ENCODE measurements around the gene NFATC2IP. TPM values are rescaled to one million over a fixed set of nuclear protein-coding genes. Genes with fewer than 3 reads are reported as not detected.

Gene NFATC2IP
- total and polyA plus RNA-seq, 10 of the 15 experiments (the other 5 are each of a cell fraction or from before 2014, with no cell fraction given) = 12.2 to 93.9 (median 46.9) TPM

DNA sequence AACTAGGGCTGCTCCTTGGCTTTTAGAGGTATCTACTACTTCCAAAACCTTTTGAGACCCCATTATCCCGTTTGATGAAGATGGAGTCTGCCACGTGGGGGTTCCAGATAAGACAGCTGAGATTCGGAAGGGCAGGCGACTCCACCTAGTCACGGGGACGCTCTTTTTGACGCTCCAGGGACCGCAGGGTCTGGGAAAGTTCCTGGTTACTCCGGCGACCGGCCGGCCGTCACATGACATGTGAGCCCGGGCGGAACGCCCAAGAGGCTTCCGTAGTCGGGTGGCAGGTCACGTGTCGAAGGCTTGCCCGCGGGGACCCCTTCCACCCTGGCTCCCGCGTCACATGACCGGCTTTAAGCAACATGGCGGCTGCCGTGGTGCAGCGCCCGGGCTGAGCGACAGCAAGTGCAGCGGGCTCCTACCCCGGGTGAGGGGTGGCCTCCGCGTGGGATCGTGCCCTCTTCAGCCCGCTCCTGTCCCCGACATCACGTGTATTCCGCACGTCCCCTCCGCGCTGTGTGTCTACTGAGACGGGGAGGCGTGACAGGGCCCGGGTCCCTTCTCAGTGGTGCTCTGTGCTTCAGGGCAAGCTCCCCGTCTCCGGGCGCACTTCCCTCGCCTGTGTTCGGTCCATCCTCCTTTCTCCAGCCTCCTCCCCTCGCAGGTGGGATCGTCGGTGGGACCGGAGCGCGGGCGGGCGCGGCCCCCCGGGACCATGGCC lies 23.9 kb downstream of the NFATC2IP start, which contains the start of gene SPNS1 (continued):
- peak; percentile 92 for TF ChIP-seq POLR2A (IDR thresholded peaks at IDR 0.05; ENCODE audit: low read depth, low read length)
- TF ChIP-seq CTCF (IDR thresholded peaks at IDR 0.05 in 2 of 3, conservative IDR thresholded peaks at IDR 0.05 in 1 of 3; ENCODE audit: control insufficient read depth in 2 of 3, extremely low read depth in 1 of 3, insufficient read depth in 1 of 3, low read depth in 3 of 3, low read length in 3 of 3) = no peak
- TF ChIP-seq HDAC2 (IDR thresholded peaks at IDR 0.05) = peak; percentile 84; the same call in 1 of the 2 replicates
- peak; percentile 58; the same call in 1 of the 2 replicates for TF ChIP-seq ZNF207 (IDR thresholded peaks at IDR 0.05; ENCODE audit: borderline replicate concordance)
- TF ChIP-seq SP1 (IDR thresholded peaks at IDR 0.05; ENCODE audit: low read depth, low read length) = peak; percentile 75
- peak; percentile 95 for TF ChIP-seq TAF1 (IDR thresholded peaks at IDR 0.05; ENCODE audit: borderline replicate concordance, low read depth, low read length)
- TF ChIP-seq SMAD1 (IDR thresholded peaks at IDR 0.05; ENCODE audit: low read depth, partially characterized antibody) = no peak
- peak; percentile 89 for TF ChIP-seq LARP7 (IDR thresholded peaks at IDR 0.05)
- TF ChIP-seq, protein P1, sequence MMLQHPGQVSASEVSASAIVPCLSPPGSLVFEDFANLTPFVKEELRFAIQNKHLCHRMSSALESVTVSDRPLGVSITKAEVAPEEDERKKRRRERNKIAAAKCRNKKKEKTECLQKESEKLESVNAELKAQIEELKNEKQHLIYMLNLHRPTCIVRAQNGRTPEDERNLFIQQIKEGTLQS (IDR thresholded peaks at IDR 0.05; ENCODE audit: borderline replicate concordance, extremely low read depth, low read depth, low read length) = peak; percentile 99
- no peak for TF ChIP-seq SUPT20H (IDR thresholded peaks at IDR 0.05; ENCODE audit: borderline replicate concordance, control insufficient read depth, low read depth, low read length)
- TF ChIP-seq ZNF622 (IDR thresholded peaks at IDR 0.05) = no peak
- TF ChIP-seq GABPA (IDR thresholded peaks at IDR 0.05; ENCODE audit: low read depth) = no peak
- peak; percentile 72 for TF ChIP-seq CREB1 (IDR thresholded peaks at IDR 0.05; ENCODE audit: low read depth)
- TF ChIP-seq MXI1 (IDR thresholded peaks at IDR 0.05; ENCODE audit: low read depth, low read length) = peak; percentile 96
- TF ChIP-seq, protein P2, sequence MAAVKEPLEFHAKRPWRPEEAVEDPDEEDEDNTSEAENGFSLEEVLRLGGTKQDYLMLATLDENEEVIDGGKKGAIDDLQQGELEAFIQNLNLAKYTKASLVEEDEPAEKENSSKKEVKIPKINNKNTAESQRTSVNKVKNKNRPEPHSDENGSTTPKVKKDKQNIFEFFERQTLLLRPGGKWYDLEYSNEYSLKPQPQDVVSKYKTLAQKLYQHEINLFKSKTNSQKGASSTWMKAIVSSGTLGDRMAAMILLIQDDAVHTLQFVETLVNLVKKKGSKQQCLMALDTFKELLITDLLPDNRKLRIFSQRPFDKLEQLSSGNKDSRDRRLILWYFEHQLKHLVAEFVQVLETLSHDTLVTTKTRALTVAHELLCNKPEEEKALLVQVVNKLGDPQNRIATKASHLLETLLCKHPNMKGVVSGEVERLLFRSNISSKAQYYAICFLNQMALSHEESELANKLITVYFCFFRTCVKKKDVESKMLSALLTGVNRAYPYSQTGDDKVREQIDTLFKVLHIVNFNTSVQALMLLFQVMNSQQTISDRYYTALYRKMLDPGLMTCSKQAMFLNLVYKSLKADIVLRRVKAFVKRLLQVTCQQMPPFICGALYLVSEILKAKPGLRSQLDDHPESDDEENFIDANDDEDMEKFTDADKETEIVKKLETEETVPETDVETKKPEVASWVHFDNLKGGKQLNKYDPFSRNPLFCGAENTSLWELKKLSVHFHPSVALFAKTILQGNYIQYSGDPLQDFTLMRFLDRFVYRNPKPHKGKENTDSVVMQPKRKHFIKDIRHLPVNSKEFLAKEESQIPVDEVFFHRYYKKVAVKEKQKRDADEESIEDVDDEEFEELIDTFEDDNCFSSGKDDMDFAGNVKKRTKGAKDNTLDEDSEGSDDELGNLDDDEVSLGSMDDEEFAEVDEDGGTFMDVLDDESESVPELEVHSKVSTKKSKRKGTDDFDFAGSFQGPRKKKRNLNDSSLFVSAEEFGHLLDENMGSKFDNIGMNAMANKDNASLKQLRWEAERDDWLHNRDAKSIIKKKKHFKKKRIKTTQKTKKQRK (IDR thresholded peaks at IDR 0.05; ENCODE audit: low read depth, low read length) = no peak
- TF ChIP-seq RFX5 (IDR thresholded peaks at IDR 0.05; ENCODE audit: low read depth, low read length) = peak; percentile 48; the same call in 1 of the 2 replicates
- peak; percentile 80 for TF ChIP-seq CREM (IDR thresholded peaks at IDR 0.05; ENCODE audit: low read depth)
- TF ChIP-seq TCF3 (IDR thresholded peaks at IDR 0.05; ENCODE audit: borderline replicate concordance, insufficient read depth, low read depth, low read length) = peak; percentile 63; the same call in 1 of the 2 replicates
- peak; percentile 86 for TF ChIP-seq HCFC1 (IDR thresholded peaks at IDR 0.05; ENCODE audit: low read length)
- no peak for TF ChIP-seq NFYA (IDR thresholded peaks at IDR 0.05; ENCODE audit: borderline replicate concordance, low read depth, low read length)
- no peak for TF ChIP-seq ATF7 (IDR thresholded peaks at IDR 0.05; ENCODE audit: low read depth)
- TF ChIP-seq ZNF687 (IDR thresholded peaks at IDR 0.05) = 0 out of 2 replicates have a peak, but pooled peaks have one; percentile 66
